Measurements from ENCODE around the gene FFAR3.
A peak's percentile ranks its signal among the peaks of the same experiment; 100 is the strongest.

Gene FFAR3

DNA sequence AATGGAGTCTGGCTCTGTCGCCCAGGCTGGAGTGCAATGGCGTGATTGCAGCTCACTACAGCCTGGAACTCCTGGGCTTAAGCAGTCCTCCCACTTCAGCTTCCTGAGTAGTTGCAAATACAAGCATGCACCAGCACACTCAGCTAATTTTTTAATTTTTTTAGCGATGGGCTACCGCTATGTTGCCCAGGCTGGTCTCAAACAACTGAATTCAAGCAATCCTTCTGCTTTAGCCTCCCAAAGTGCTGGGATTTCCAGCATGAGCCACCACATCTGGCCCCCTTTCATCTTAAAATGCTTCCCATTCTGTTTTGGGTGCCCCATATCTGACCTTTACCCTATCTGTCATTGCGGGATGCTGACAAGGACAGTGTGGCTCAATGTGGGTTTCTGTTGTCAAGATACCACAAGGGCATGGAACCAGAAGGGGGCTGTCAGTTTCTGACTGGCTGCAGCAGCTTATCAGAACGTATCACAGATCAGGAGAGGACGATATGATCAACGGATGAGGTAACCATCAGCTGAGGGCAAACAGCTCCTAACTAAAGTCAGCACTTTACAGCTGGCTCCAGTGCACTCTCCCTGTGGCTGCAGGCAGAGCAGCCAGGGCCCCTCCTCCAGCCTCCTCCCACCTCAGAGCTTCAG, 45.0 kb downstream of the FFAR3 start:
- DNase-seq (ENCODE audit: low read depth in 2 of 2) = no peak

DNA sequence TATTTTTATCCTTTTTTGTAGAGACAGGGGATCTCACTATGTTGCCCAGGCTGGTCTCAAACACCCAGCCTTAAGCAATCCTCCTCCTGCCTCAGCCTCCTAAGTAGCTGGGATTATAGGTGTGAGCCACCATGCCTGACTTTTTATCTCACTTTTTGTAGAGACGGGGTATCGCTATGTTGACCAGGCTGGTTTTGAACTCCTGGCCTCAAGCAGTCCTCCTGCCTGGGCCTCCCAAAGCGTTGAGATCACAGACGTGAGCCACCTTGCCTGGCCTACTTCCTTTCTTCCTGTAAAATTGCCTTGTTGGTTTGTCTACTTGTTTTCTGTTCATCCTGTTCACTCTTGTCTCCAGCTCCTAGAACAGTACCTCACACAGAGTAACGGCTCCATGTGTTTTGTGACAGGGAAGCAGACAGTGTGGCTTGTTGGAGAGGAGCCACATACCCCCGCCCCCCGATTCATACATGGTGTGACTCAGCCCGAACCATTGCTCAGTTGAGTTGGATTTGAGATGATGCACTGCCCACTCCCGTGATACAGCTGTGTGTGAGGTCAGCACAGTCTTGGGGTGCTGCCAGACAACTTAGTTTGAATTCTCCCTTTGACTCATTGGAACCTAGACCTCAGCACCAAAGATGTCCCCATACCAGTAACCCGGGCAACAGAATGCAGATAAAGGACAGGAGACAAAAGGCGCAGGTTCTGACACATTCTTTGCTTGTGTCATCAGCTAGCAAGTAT, 46.8 kb downstream of the FFAR3 start:
- peak; percentile 6 to 52 for DNase-seq (ENCODE audit: low read depth in 2 of 2)

DNA sequence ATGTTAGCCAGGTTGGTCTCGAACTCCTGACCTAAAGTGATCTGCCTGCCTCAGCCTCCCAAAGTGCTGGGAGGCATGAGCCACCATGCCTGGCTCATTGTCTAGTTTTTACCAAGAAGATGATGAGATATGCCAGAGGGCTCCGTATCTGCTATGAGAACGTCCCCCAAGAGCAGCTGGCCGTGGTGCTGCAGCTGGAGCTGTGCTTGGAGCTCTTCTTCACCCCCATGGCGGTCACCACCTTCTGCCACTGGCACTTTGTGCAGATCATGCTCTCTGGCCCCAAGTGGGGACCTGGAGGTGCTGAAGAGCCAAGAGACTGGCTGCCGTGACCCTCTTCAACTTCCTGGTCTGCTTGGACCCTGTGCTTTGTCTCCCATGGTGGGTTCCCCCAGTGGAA, 49.4 kb downstream of the FFAR3 start:
- no peak for DNase-seq (ENCODE audit: low read depth in 2 of 2)

DNA sequence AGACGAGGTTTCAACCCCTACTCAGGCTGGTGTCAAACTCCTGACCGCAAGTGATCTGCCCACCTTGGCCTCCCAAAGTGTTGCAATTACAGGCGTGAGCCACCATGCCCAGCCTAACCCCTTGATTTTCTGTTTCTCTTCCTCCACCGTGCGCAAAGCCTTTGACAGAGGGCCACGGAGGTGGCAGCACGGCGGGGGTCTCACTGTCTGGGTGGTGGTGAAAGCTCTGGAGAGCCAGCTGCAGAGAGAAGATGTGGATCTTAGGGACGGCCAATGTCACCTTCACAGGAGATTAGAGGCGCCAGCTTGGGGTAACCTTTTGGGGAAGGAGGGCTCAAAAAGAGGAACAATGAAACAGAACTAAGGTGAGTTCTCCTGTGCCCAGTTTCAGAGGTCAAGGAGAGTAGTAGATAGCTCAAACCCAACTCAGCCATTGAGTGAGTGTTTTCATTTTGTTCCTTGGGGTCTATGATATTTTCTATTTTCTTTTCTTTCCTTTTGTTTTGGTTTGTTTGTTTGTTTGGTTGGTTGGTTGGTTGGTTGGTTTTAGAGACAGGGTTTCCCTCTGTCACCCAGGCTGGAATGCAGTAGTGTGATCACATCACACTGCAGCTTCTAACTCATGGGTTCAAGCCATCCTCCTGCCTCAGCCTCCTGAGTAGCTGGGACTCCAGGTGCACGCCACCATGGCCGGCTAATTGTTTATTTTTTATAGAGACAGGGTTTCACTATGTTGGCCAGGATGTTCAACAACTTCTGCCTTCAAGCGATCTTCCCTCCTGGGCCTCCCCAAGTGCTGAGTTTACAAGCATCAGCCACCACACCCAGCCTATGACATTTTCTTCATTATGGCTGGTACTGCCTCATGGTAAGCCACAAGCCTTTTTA, 50.3 kb downstream of the FFAR3 start:
- no peak for DNase-seq (ENCODE audit: low read depth in 2 of 2)

DNA sequence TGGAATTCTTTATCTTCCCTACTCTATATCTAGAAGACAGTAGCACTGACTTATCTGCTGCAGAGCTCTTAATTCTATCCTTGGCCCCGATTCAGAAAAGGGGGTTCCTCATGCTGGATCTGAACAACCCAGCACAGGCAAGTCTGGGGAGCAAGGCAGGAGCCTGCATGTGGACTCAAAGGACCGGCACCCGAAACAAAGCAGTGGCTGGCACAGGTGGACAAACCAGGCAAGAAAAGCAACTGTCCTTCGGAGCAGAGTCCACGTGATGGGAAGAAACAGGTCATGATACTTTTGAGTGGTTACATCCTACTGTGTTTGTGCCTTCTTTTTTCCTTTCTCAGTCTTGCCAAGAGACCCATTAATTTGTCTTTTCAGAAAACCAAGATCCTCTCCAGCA, 50.9 kb downstream of the FFAR3 start:
- no peak for DNase-seq (ENCODE audit: low read depth in 2 of 2)
